ENCODE measurements around the gene POLR2H. TPM values are rescaled to one million over a fixed set of nuclear protein-coding genes. Genes with fewer than 3 reads are reported as not detected.

POLR2H gene
- total and polyA plus RNA-seq, 2 of the 4 experiments (the other 2 are of a cell fraction) = 47.7 to 130 TPM

DNA sequence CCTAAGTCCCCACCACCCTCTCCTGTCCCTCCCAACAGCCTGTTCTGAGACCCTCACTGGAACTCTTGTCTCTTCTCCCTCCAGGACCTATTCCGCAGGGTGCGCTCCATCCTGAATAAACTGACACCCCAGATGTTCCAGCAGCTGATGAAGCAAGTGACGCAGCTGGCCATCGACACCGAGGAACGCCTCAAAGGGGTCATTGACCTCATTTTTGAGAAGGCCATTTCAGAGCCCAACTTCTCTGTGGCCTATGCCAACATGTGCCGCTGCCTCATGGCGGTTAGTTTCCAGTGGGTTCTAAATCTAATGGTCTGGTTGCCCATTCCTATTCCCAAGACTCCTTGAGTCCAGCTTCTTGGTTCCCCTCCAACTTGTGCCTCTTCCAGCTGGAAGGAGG, 37.8 kb upstream of the POLR2H start:
- ChIA-PET POLR2A (ENCODE audit: unreplicated experiment) (no interaction called here), CTCF (no interaction called here)
- Histone ChIP-seq H3K18ac (ENCODE audit: low read depth, low read length) (no peak overlapping the region), H2BK20ac (ENCODE audit: low read depth, low read length) (no peak overlapping the region), H2AK5ac (ENCODE audit: low read depth, low read length) (no peak overlapping the region), H3K23ac (ENCODE audit: low read depth, low read length) (no peak overlapping the region), H4K5ac (ENCODE audit: low read depth, low read length) (no peak overlapping the region), H3K9ac (ENCODE audit: low read depth, low read length) (no peak overlapping the region), H2BK120ac (ENCODE audit: low read depth, low read length) (no peak overlapping the region), H3K36me3 (ENCODE audit: control insufficient read depth, insufficient read depth, low read length) (peaks cover 86% of the 10 kb centered on the region), H4K20me1 (ENCODE audit: insufficient read depth, low read length) (peaks cover 88% of the 10 kb centered on the region), H3K27ac (ENCODE audit: insufficient read depth, low read length) (no peak overlapping the region), H3K9me1 (ENCODE audit: insufficient read depth, low read length) (peaks cover 33% of the 10 kb centered on the region), H3K79me1 (ENCODE audit: low read depth in 1 of 2, low read length in 2 of 2) (peaks cover 44 to 94% of the 10 kb centered on the region in 2 experiments), H3K9me3 (ENCODE audit: control insufficient read depth, insufficient read depth, low read length) (no peaks in the 10 kb centered on the region), H4K91ac (ENCODE audit: insufficient read depth, low read depth, low read length) (no peak overlapping the region), H4K8ac (ENCODE audit: low read depth in 2 of 2, low read length in 2 of 2) (no peak overlapping the region), H2BK5ac (ENCODE audit: low read depth, low read length, poor library complexity, severe bottlenecking) (no peak overlapping the region), H3K27me3 (ENCODE audit: control insufficient read depth, insufficient read depth, low read length) (no peaks in the 10 kb centered on the region), H3K4me2 (ENCODE audit: low read depth, low read length) (no peak overlapping the region), H3K4ac (ENCODE audit: low read depth, low read length) (no peak overlapping the region), H3K56ac (ENCODE audit: extremely low read depth, insufficient read depth, low read length) (no peak overlapping the region), H3K14ac (replicated peaks; ENCODE audit: low read depth, low read length) (no peak overlapping the region), H2AK9ac (replicated peaks; ENCODE audit: low read depth, low read length, poor library complexity) (no peak overlapping the region), H2BK15ac (ENCODE audit: low read depth, low read length) (no peak overlapping the region), H3K4me1 (ENCODE audit: control insufficient read depth, insufficient read depth, low read length) (peaks cover 12% of the 10 kb centered on the region), H3K4me3 (ENCODE audit: insufficient read depth, low read depth, low read length) (no peak overlapping the region), H2AFZ (replicated peaks; ENCODE audit: low read length, poor library complexity) (no peak overlapping the region)
- WGBS, 2 experiments (ENCODE audit: extremely low coverage in 2 of 2, insufficient read length in 1 of 2) = 95% methylated on average over 6 of the region's 8 CpGs; no CpG with 5 or more reads in 1 of the 2 experiments
- no peak for ATAC-seq (ENCODE audit: low read depth)
- TF ChIP-seq BHLHE40 (IDR thresholded peaks at IDR 0.05; ENCODE audit: low read depth, low read length) = no peak
- TF ChIP-seq, protein P1, sequence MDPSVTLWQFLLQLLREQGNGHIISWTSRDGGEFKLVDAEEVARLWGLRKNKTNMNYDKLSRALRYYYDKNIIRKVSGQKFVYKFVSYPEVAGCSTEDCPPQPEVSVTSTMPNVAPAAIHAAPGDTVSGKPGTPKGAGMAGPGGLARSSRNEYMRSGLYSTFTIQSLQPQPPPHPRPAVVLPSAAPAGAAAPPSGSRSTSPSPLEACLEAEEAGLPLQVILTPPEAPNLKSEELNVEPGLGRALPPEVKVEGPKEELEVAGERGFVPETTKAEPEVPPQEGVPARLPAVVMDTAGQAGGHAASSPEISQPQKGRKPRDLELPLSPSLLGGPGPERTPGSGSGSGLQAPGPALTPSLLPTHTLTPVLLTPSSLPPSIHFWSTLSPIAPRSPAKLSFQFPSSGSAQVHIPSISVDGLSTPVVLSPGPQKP (IDR thresholded peaks at IDR 0.05; ENCODE audit: borderline replicate concordance, low read depth, low read length) = no peak
- no peak for TF ChIP-seq RCOR1 (IDR thresholded peaks at IDR 0.05; ENCODE audit: insufficient replicate concordance, low read length)
- dilution Hi-C loops (cut with HindIII; ENCODE audit: low sequenced_read_pairs, unreplicated experiment) (no loop called here), intact Hi-C loops (cut with micrococcal nuclease) (no loop called here), in situ Hi-C loops (cut with MboI; ENCODE audit: low sequenced_read_pairs) (no loop called here)
- BruUV-seq (replicated peaks) = no TSS peak
- no peak for DNase-seq

Measured in IMR-90 (cell line).